ENCODE results near the gene PTTG1IP. TPM values are rescaled to one million over a fixed set of nuclear protein-coding genes. Genes with fewer than 3 reads are reported as not detected.

PTTG1IP gene
- polyA plus RNA-seq, 1 experiment = 249 TPM

GRCh38 chr21:44904141-44904923 lies 30.8 kb upstream of the PTTG1IP start:
- Histone ChIP-seq H3K4me3 (ENCODE audit: low read depth, low read length) (no peak overlapping the region), H3K27me3 (ENCODE audit: control insufficient read depth, insufficient read depth, low read length) (peaks cover 58% of the 10 kb centered on the region), H3K27ac (ENCODE audit: low read depth, low read length) (no peak overlapping the region), H3K9me3 (ENCODE audit: control insufficient read depth, insufficient read depth, low read length) (peaks cover 11% of the 10 kb centered on the region; the same call in 1 of the 2 replicates)
- DNase-seq (ENCODE audit: low read depth, low spot score) = no peak
- CTCF ChIA-PET = no interaction called here
- TF ChIP-seq CTCF (IDR thresholded peaks at IDR 0.05; ENCODE audit: low read depth, low read length) = no peak
- POLR2A ChIA-PET = no interaction called here

- no peak overlapping the region for H3K4me3 ChIP-seq (ENCODE audit: low read depth, low read length)
- POLR2A ChIA-PET = no interaction called here
- H3K9me3 ChIP-seq (ENCODE audit: control insufficient read depth, insufficient read depth, low read length) = peaks cover 11% of the 10 kb centered on the region; the same call in 1 of the 2 replicates
- no peak overlapping the region for H3K27ac ChIP-seq (ENCODE audit: low read depth, low read length)
- no peak for TF ChIP-seq CTCF (IDR thresholded peaks at IDR 0.05; ENCODE audit: low read depth, low read length)
- CTCF ChIA-PET = no interaction called here
- H3K27me3 ChIP-seq (ENCODE audit: control insufficient read depth, insufficient read depth, low read length) = peaks cover 58% of the 10 kb centered on the region
- DNase-seq (ENCODE audit: low read depth, low spot score) = no peak
These were observed 30.2 kb upstream of the PTTG1IP start for GRCh38 chr21:44903689-44904088.

GRCh38 chr21:44903050-44903685 lies 29.7 kb upstream of the PTTG1IP start:
- H3K27me3 ChIP-seq (ENCODE audit: control insufficient read depth, insufficient read depth, low read length) = peaks cover 55% of the 10 kb centered on the region
- ChIA-PET POLR2A (no interaction called here), CTCF (no interaction called here)
- no peak overlapping the region for H3K4me3 ChIP-seq (ENCODE audit: low read depth, low read length)
- H3K27ac ChIP-seq (ENCODE audit: low read depth, low read length) = no peak overlapping the region
- DNase-seq (ENCODE audit: low read depth, low spot score) = no peak
- H3K9me3 ChIP-seq (ENCODE audit: control insufficient read depth, insufficient read depth, low read length) = peaks cover 11% of the 10 kb centered on the region; the same call in 1 of the 2 replicates
- no peak for TF ChIP-seq CTCF (IDR thresholded peaks at IDR 0.05; ENCODE audit: low read depth, low read length)

GRCh38 chr21:44902268-44903049 lies 29.0 kb upstream of the PTTG1IP start:
- H3K4me3 ChIP-seq (ENCODE audit: low read depth, low read length) = no peak overlapping the region
- CTCF ChIA-PET = no interaction called here
- peaks cover 14% of the 10 kb centered on the region; the same call in 1 of the 2 replicates for H3K9me3 ChIP-seq (ENCODE audit: control insufficient read depth, insufficient read depth, low read length)
- no peak for TF ChIP-seq CTCF (IDR thresholded peaks at IDR 0.05; ENCODE audit: low read depth, low read length)
- DNase-seq (ENCODE audit: low read depth, low spot score) = no peak
- no peak overlapping the region for H3K27ac ChIP-seq (ENCODE audit: low read depth, low read length)
- POLR2A ChIA-PET = no interaction called here
- H3K27me3 ChIP-seq (ENCODE audit: control insufficient read depth, insufficient read depth, low read length) = peaks cover 54% of the 10 kb centered on the region

All from AG04450 (cell line).